Measurements from ENCODE around the gene AACS. TPM values are rescaled to one million over a fixed set of nuclear protein-coding genes. Genes with fewer than 3 reads are reported as not detected.

Gene AACS
- total RNA-seq, 5 donors from 2014 or later (not counting 1 experiment from before 2014, with no cell fraction given) = 11.5 to 16.4 (median 14.3) TPM

- H3K4me1 ChIP-seq (ENCODE audit: control insufficient read depth in 1 of 2, extremely low read depth in 1 of 2, insufficient read depth in 2 of 2, low read length in 2 of 2) = no peaks in the 10 kb centered on the region
- H3K9me3 ChIP-seq = no peaks in the 10 kb centered on the region
- H3K4me3 ChIP-seq (ENCODE audit: control insufficient read depth in 1 of 2, extremely low read depth in 1 of 2, low read length in 1 of 2) = no peak overlapping the region
- H3K4me3 Mint-ChIP-seq = no peak overlapping the region
- no peak overlapping the region for H3K27ac ChIP-seq (ENCODE audit: low read length)
- ChIA-PET POLR2A (no interaction called here), CTCF (interaction anchor here in 1 of 2 donors (0.6 kb wide), 1 partner anchor 1713 kb away, joined by 3 read pairs; no protein-coding TSS in a partner anchor)
- no peaks in the 10 kb centered on the region for H3K36me3 Mint-ChIP-seq
- DNase-seq = no peak
- peaks cover 0 to 9% of the 10 kb centered on the region in 2 experiments for H3K27me3 ChIP-seq (replicated peaks in 1 of 2; ENCODE audit: control insufficient read depth in 2 of 2, extremely low read depth in 1 of 2, insufficient read depth in 2 of 2, low read length in 1 of 2)
- no peak for ATAC-seq (replicated peaks in 1 of 4)
- H3K4me1 Mint-ChIP-seq = no peaks in the 10 kb centered on the region
- WGBS (ENCODE audit: insufficient coverage) = 97% methylated on average over 4 of the region's 12 CpGs
- H3K9me3 Mint-ChIP-seq = peaks cover 0 to 2% (median 0%) of the 10 kb centered on the region in 3 donors
- no peak overlapping the region for H3K27ac Mint-ChIP-seq
- peaks cover 8 to 15% of the 10 kb centered on the region in 2 donors for H3K27me3 Mint-ChIP-seq
- no peaks in the 10 kb centered on the region for H3K36me3 ChIP-seq (ENCODE audit: control insufficient read depth in 2 of 2, extremely low read depth in 1 of 2, insufficient read depth in 1 of 2, low read length in 1 of 2)
Observed at GRCh38 chr12:125163148-125163547, 97.9 kb downstream of the AACS start.

DNA sequence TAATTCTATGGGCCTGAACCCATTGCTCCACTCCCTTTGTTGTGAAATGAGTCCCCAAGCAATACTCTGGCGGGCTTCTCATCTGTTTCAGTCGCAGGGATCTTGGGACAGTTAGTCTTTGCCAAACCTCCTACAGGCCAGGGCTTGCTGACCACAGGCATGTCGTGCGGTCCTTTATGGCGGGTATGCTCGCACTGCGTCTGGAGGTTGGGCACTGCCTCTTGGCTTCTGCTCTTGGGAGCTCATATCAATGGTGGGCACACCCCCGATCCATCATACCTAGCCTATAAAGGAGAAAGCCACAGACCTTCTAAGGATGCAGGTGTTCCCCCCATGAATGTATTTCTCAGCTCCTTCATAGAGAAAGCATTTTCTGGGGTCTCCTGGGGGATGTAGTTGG is 99.3 kb downstream of the AACS start:
- no peaks in the 10 kb centered on the region for H3K4me1 ChIP-seq (ENCODE audit: control insufficient read depth in 1 of 2, extremely low read depth in 1 of 2, insufficient read depth in 2 of 2, low read length in 2 of 2)
- Mint-ChIP-seq H3K36me3 (no peaks in the 10 kb centered on the region), H3K27me3 (peaks cover 8 to 15% of the 10 kb centered on the region in 2 donors), H3K4me1 (no peaks in the 10 kb centered on the region), H3K27ac (no peak overlapping the region), H3K4me3 (no peak overlapping the region), H3K9me3 (peaks cover 0 to 2% (median 0%) of the 10 kb centered on the region in 3 donors)
- H3K27me3 ChIP-seq (replicated peaks in 1 of 2; ENCODE audit: control insufficient read depth in 2 of 2, extremely low read depth in 1 of 2, insufficient read depth in 2 of 2, low read length in 1 of 2) = peaks cover 0 to 9% of the 10 kb centered on the region in 2 experiments
- ChIA-PET POLR2A (no interaction called here), CTCF (no interaction called here)
- no peak overlapping the region for H3K4me3 ChIP-seq (ENCODE audit: control insufficient read depth in 1 of 2, extremely low read depth in 1 of 2, low read length in 1 of 2)
- ATAC-seq (replicated peaks in 1 of 4) (no peak), DNase-seq (no peak)
- 82% methylated on average over 2 of the region's 8 CpGs for WGBS (ENCODE audit: insufficient coverage)
- H3K36me3 ChIP-seq (ENCODE audit: control insufficient read depth in 2 of 2, extremely low read depth in 1 of 2, insufficient read depth in 1 of 2, low read length in 1 of 2) = no peaks in the 10 kb centered on the region
- no peaks in the 10 kb centered on the region for H3K9me3 ChIP-seq
- H3K27ac ChIP-seq (ENCODE audit: low read length) = no peak overlapping the region

- H3K27me3 Mint-ChIP-seq = peaks cover 8 to 17% of the 10 kb centered on the region in 2 donors
- H3K4me1 Mint-ChIP-seq = no peaks in the 10 kb centered on the region
- H3K27ac Mint-ChIP-seq = no peak overlapping the region
- no peaks in the 10 kb centered on the region for H3K36me3 ChIP-seq (ENCODE audit: control insufficient read depth in 2 of 2, extremely low read depth in 1 of 2, insufficient read depth in 1 of 2, low read length in 1 of 2)
- POLR2A ChIA-PET = no interaction called here
- ATAC-seq (replicated peaks in 1 of 4) (no peak), DNase-seq (no peak)
- peaks cover 0 to 2% (median 0%) of the 10 kb centered on the region in 3 donors for H3K9me3 Mint-ChIP-seq
- no peaks in the 10 kb centered on the region for H3K4me1 ChIP-seq (ENCODE audit: control insufficient read depth in 1 of 2, extremely low read depth in 1 of 2, insufficient read depth in 2 of 2, low read length in 2 of 2)
- H3K27ac ChIP-seq (ENCODE audit: low read length) = no peak overlapping the region
- CTCF ChIA-PET = no interaction called here
- H3K9me3 ChIP-seq = no peaks in the 10 kb centered on the region
- H3K4me3 ChIP-seq (ENCODE audit: control insufficient read depth in 1 of 2, extremely low read depth in 1 of 2, low read length in 1 of 2) = no peak overlapping the region
- H3K36me3 Mint-ChIP-seq = no peaks in the 10 kb centered on the region
- WGBS (ENCODE audit: insufficient coverage) = 60% methylated on average over 2 of the region's 4 CpGs
- peaks cover 0 to 10% of the 10 kb centered on the region in 2 experiments for H3K27me3 ChIP-seq (replicated peaks in 1 of 2; ENCODE audit: control insufficient read depth in 2 of 2, extremely low read depth in 1 of 2, insufficient read depth in 2 of 2, low read length in 1 of 2)
- H3K4me3 Mint-ChIP-seq = no peak overlapping the region
Observed at GRCh38 chr12:125166041-125166440, 100.8 kb downstream of the AACS start.

DNA sequence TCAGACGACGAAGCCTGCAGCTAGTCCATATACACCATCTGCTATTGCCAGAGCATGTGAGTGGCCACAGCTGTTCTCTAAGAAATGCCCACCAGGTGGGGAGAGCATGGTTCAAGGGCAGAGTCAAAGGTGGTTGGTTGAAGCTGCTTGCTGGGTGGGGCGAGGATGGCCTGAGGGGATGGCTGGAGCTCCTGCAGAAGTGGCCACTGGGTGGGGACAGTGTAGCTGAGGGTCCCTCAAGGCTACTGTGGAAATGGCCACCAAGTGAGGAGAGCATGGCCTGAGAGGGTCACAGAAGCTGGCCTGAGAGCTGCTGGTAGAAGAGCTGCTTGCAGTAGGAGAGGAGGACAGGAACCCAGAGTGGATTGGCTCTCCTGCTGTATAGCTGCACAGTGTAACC is 102.4 kb downstream of the AACS start:
- DNase-seq (no peak), ATAC-seq (replicated peaks in 1 of 4) (no peak)
- Histone ChIP-seq H3K36me3 (ENCODE audit: control insufficient read depth in 2 of 2, extremely low read depth in 1 of 2, insufficient read depth in 1 of 2, low read length in 1 of 2) (no peaks in the 10 kb centered on the region), H3K9me3 (no peaks in the 10 kb centered on the region), H3K27ac (ENCODE audit: low read length) (no peak overlapping the region), H3K27me3 (replicated peaks in 1 of 2; ENCODE audit: control insufficient read depth in 2 of 2, extremely low read depth in 1 of 2, insufficient read depth in 2 of 2, low read length in 1 of 2) (peaks cover 0 to 10% of the 10 kb centered on the region in 2 experiments), H3K4me3 (ENCODE audit: control insufficient read depth in 1 of 2, extremely low read depth in 1 of 2, low read length in 1 of 2) (no peak overlapping the region), H3K4me1 (ENCODE audit: control insufficient read depth in 1 of 2, extremely low read depth in 1 of 2, insufficient read depth in 2 of 2, low read length in 2 of 2) (no peaks in the 10 kb centered on the region)
- H3K4me1 Mint-ChIP-seq = no peaks in the 10 kb centered on the region
- POLR2A ChIA-PET = no interaction called here
- no peak overlapping the region for H3K4me3 Mint-ChIP-seq
- H3K9me3 Mint-ChIP-seq = peaks cover 0 to 2% (median 0%) of the 10 kb centered on the region in 3 donors
- CTCF ChIA-PET = no interaction called here
- 100% methylated on average over 3 of the region's 3 CpGs for whole genome bisulfite sequencing (ENCODE audit: insufficient coverage)
- peaks cover 8 to 13% of the 10 kb centered on the region in 2 donors for H3K27me3 Mint-ChIP-seq
- H3K27ac Mint-ChIP-seq = no peak overlapping the region
- no peaks in the 10 kb centered on the region for H3K36me3 Mint-ChIP-seq

GRCh38 chr12:125169451-125169850 is 104.2 kb downstream of the AACS start:
- WGBS (ENCODE audit: insufficient coverage) = 58% methylated on average over 2 of the region's 2 CpGs
- Histone ChIP-seq H3K27ac (ENCODE audit: low read length) (no peak overlapping the region), H3K9me3 (no peaks in the 10 kb centered on the region), H3K27me3 (replicated peaks in 1 of 2; ENCODE audit: control insufficient read depth in 2 of 2, extremely low read depth in 1 of 2, insufficient read depth in 2 of 2, low read length in 1 of 2) (peaks cover 0 to 23% of the 10 kb centered on the region in 2 experiments), H3K36me3 (ENCODE audit: control insufficient read depth in 2 of 2, extremely low read depth in 1 of 2, insufficient read depth in 1 of 2, low read length in 1 of 2) (no peaks in the 10 kb centered on the region), H3K4me1 (ENCODE audit: control insufficient read depth in 1 of 2, extremely low read depth in 1 of 2, insufficient read depth in 2 of 2, low read length in 2 of 2) (no peaks in the 10 kb centered on the region), H3K4me3 (ENCODE audit: control insufficient read depth in 1 of 2, extremely low read depth in 1 of 2, low read length in 1 of 2) (no peak overlapping the region)
- Mint-ChIP-seq H3K27me3 (peaks cover 8 to 19% of the 10 kb centered on the region in 2 donors), H3K27ac (no peak overlapping the region), H3K36me3 (no peaks in the 10 kb centered on the region), H3K9me3 (peaks cover 0 to 2% (median 0%) of the 10 kb centered on the region in 3 donors), H3K4me3 (no peak overlapping the region), H3K4me1 (no peaks in the 10 kb centered on the region)
- ATAC-seq (replicated peaks in 1 of 4) (no peak), DNase-seq (no peak)
- POLR2A ChIA-PET = no interaction called here
- CTCF ChIA-PET = no interaction called here

GRCh38 chr12:125169870-125170269 is 104.6 kb downstream of the AACS start:
- Histone ChIP-seq H3K4me3 (ENCODE audit: control insufficient read depth in 1 of 2, extremely low read depth in 1 of 2, low read length in 1 of 2) (no peak overlapping the region), H3K27me3 (replicated peaks in 1 of 2; ENCODE audit: control insufficient read depth in 2 of 2, extremely low read depth in 1 of 2, insufficient read depth in 2 of 2, low read length in 1 of 2) (peaks cover 0 to 28% of the 10 kb centered on the region in 2 experiments), H3K9me3 (no peaks in the 10 kb centered on the region), H3K4me1 (ENCODE audit: control insufficient read depth in 1 of 2, extremely low read depth in 1 of 2, insufficient read depth in 2 of 2, low read length in 2 of 2) (no peaks in the 10 kb centered on the region), H3K36me3 (ENCODE audit: control insufficient read depth in 2 of 2, extremely low read depth in 1 of 2, insufficient read depth in 1 of 2, low read length in 1 of 2) (no peaks in the 10 kb centered on the region), H3K27ac (ENCODE audit: low read length) (no peak overlapping the region)
- DNase-seq = no peak
- Mint-ChIP-seq H3K9me3 (peaks cover 0 to 2% (median 0%) of the 10 kb centered on the region in 3 donors), H3K36me3 (no peaks in the 10 kb centered on the region), H3K27me3 (peaks cover 8 to 16% of the 10 kb centered on the region in 2 donors), H3K4me1 (no peaks in the 10 kb centered on the region), H3K4me3 (no peak overlapping the region), H3K27ac (no peak overlapping the region)
- ChIA-PET CTCF (no interaction called here), POLR2A (no interaction called here)
- ATAC-seq (replicated peaks in 1 of 4) = no peak
- 78% methylated on average over 4 of the region's 8 CpGs for WGBS (ENCODE audit: insufficient coverage)

DNA sequence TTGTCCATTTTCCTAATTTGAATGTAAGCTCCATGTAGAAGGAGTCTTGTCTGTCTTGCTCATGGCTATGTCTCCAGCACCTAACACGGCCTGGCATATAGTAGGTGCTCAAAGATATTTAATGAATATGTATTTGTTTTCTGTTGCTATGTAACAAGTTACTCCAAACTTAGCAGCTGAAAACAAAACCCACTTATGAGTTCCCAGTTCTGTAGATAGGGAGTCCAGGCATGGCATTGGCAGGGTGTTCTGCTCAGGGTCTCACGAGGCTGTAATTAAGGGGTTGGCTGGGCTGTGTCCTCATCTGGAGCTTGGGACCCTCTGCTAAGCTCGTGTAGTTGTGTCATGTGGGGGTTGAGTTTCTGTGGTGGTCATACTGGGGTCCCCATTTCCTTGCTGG is 106.0 kb downstream of the AACS start:
- Histone ChIP-seq H3K27me3 (replicated peaks in 1 of 2; ENCODE audit: control insufficient read depth in 2 of 2, extremely low read depth in 1 of 2, insufficient read depth in 2 of 2, low read length in 1 of 2) (peaks cover 0 to 35% of the 10 kb centered on the region in 2 experiments), H3K4me1 (ENCODE audit: control insufficient read depth in 1 of 2, extremely low read depth in 1 of 2, insufficient read depth in 2 of 2, low read length in 2 of 2) (no peaks in the 10 kb centered on the region), H3K27ac (ENCODE audit: low read length) (no peak overlapping the region), H3K4me3 (ENCODE audit: control insufficient read depth in 1 of 2, extremely low read depth in 1 of 2, low read length in 1 of 2) (no peak overlapping the region), H3K9me3 (no peaks in the 10 kb centered on the region), H3K36me3 (ENCODE audit: control insufficient read depth in 2 of 2, extremely low read depth in 1 of 2, insufficient read depth in 1 of 2, low read length in 1 of 2) (no peaks in the 10 kb centered on the region)
- ChIA-PET POLR2A (no interaction called here), CTCF (no interaction called here)
- ATAC-seq (replicated peaks in 1 of 4) = no peak
- H3K27me3 Mint-ChIP-seq = peaks cover 11 to 23% of the 10 kb centered on the region in 2 donors
- H3K4me1 Mint-ChIP-seq = no peaks in the 10 kb centered on the region
- H3K4me3 Mint-ChIP-seq = no peak overlapping the region
- no peaks in the 10 kb centered on the region for H3K36me3 Mint-ChIP-seq
- 50% methylated on average over 1 of the region's 3 CpGs for WGBS (ENCODE audit: insufficient coverage)
- DNase-seq = no peak
- peaks cover 0 to 3% (median 1%) of the 10 kb centered on the region in 3 donors for H3K9me3 Mint-ChIP-seq
- no peak overlapping the region for H3K27ac Mint-ChIP-seq

Measured in T-cell (primary cell).